Smooth muscle cell (in vitro differentiated cells): ENCODE measurements around the gene SDK1. TPM values are rescaled to one million over a fixed set of nuclear protein-coding genes. Genes with fewer than 3 reads are reported as not detected.

Experiments used
- DNase-seq: peaks from one replicate; lab custom pipeline; 2025; ENCODE audit not compliant: unreplicated experiment; lab: John Stamatoyannopoulos, UW
- H2AFZ ChIP-seq: fragments of 200-600 bp; sonication (generic); 2 replicates; pipeline ENCODE4 v1.6.0; 2016; ENCODE audit warnings: antibody characterized with exemption, low read depth, mild to moderate bottlenecking
- H3F3A ChIP-seq: fragments of 200-600 bp; sonication (generic); 2 replicates; pipeline ENCODE4 v1.6.0; 2017; ENCODE audit warnings: antibody characterized with exemption, low read depth
- H3K27ac ChIP-seq: fragments of 200-600 bp; sonication (generic); 2 replicates; pipeline ENCODE4 v1.5.1; 2016; ENCODE audit warnings: low read depth, mild to moderate bottlenecking
- H3K27me3 ChIP-seq: fragments of 200-600 bp; sonication (generic); 2 replicates; pipeline ENCODE4 v1.6.1; 2016; ENCODE audit warnings: low read depth, mild to moderate bottlenecking
- H3K36me3 ChIP-seq: fragments of 200-600 bp; sonication (generic); 2 replicates; pipeline ENCODE4 v1.5.1; 2016; ENCODE audit warnings: low read depth
- H3K4me1 ChIP-seq: fragments of 200-600 bp; sonication (generic); 2 replicates; pipeline ENCODE4 v1.5.1; 2016; ENCODE audit warnings: low read depth
- H3K4me2 ChIP-seq: fragments of 200-600 bp; sonication (generic); 2 replicates; pipeline ENCODE4 v1.6.0; 2016; ENCODE audit warnings: mild to moderate bottlenecking
- H3K4me3 ChIP-seq: fragments of 200-600 bp; sonication (generic); 2 replicates; pipeline ENCODE4 v1.5.1; 2016; ENCODE audit warnings: mild to moderate bottlenecking
- H3K79me2 ChIP-seq: fragments of 200-600 bp; sonication (generic); 2 replicates; pipeline ENCODE4 v1.6.0; 2016; ENCODE audit warnings: low read depth, mild to moderate bottlenecking
- H3K9ac ChIP-seq: fragments of 200-600 bp; sonication (generic); 2 replicates; pipeline ENCODE4 v1.6.0; 2016; ENCODE audit warnings: low read depth
- H3K9me3 ChIP-seq: fragments of 200-600 bp; sonication (generic); replicated peaks from 2 replicates; pipeline ENCODE4 v1.5.1; 2016; ENCODE audit warnings: low read depth
- H4K20me1 ChIP-seq: fragments of 200-600 bp; sonication (generic); 2 replicates; pipeline ENCODE4 v1.6.0; 2016; ENCODE audit warnings: low read depth
- WGBS: methylation state at CpG from one replicate; pipeline ENCODE4 v1.1.7; 2016; ENCODE audit warnings: low lambda C conversion rate; 5-methylcytosine and 5-hydroxymethylcytosine counted together
- polyA plus RNA-seq: library from polyadenylated mRNA; unstranded; fragments of >200 nt; fragmentation: Nextera tagmentation; extraction: Ambion mirVana; gene quantifications from 2 replicates; pipeline ENCODE4 v1.2.1, GENCODE V29; 2016
- total RNA-seq: library from RNA; depleted of rRNA; stranded (reverse); fragments of >200 nt; gene quantifications from 2 replicates; pipeline ENCODE4 v1.2.3, GENCODE V29; 2014
- TF ChIP-seq, protein P1 (sequence below): fragments of 200-600 bp; sonication (generic); IDR thresholded peaks from 2 replicates; pipeline ENCODE4 v1.5.1; 2017; ENCODE audit warnings: borderline replicate concordance, mild to moderate bottlenecking, antibody characterized with exemption; ENCODE audit not compliant: insufficient read depth, poor library complexity, severe bottlenecking

Gene SDK1
- total and polyA plus RNA-seq, 2 experiments from 2014 or later, result 1.1 to 2.5 TPM

DNA sequence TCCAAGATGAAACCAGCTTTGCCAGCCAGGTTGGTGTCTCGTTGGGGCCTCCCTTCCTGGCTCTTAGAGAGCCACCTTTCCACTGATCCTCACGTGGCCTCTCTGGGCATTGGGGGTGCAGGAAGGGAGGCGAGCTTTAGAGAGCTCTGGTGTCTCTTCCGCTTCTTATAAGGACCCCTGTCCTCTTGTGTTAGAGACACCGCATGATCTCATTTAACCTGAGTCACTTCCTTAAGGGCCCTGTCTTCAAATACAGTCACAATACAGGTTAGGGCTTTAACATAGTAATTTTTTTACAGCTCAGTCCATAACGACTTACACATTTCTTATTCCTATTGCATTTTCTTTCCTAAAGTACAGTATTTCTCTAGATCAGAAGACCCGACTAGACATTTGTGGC lies 535.8 kb downstream of the SDK1 start:
- Histone ChIP-seq H3K36me3 (no peaks in the 10 kb centered on the region), H3K27ac (no peak overlapping the region), H3F3A (no peaks in the 10 kb centered on the region), H2AFZ (no peak overlapping the region), H3K4me2 (no peak overlapping the region), H3K27me3 (no peaks in the 10 kb centered on the region), H4K20me1 (no peaks in the 10 kb centered on the region), H3K79me2 (no peaks in the 10 kb centered on the region), H3K9ac (no peak overlapping the region), H3K4me3 (no peak overlapping the region), H3K4me1 (no peaks in the 10 kb centered on the region), H3K9me3 (no peaks in the 10 kb centered on the region)
- TF ChIP-seq, protein P1, sequence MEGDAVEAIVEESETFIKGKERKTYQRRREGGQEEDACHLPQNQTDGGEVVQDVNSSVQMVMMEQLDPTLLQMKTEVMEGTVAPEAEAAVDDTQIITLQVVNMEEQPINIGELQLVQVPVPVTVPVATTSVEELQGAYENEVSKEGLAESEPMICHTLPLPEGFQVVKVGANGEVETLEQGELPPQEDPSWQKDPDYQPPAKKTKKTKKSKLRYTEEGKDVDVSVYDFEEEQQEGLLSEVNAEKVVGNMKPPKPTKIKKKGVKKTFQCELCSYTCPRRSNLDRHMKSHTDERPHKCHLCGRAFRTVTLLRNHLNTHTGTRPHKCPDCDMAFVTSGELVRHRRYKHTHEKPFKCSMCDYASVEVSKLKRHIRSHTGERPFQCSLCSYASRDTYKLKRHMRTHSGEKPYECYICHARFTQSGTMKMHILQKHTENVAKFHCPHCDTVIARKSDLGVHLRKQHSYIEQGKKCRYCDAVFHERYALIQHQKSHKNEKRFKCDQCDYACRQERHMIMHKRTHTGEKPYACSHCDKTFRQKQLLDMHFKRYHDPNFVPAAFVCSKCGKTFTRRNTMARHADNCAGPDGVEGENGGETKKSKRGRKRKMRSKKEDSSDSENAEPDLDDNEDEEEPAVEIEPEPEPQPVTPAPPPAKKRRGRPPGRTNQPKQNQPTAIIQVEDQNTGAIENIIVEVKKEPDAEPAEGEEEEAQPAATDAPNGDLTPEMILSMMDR, result no peak
- no peak for DNase-seq
- WGBS, result 88% methylated on average over 7 of the region's 7 CpGs

DNA sequence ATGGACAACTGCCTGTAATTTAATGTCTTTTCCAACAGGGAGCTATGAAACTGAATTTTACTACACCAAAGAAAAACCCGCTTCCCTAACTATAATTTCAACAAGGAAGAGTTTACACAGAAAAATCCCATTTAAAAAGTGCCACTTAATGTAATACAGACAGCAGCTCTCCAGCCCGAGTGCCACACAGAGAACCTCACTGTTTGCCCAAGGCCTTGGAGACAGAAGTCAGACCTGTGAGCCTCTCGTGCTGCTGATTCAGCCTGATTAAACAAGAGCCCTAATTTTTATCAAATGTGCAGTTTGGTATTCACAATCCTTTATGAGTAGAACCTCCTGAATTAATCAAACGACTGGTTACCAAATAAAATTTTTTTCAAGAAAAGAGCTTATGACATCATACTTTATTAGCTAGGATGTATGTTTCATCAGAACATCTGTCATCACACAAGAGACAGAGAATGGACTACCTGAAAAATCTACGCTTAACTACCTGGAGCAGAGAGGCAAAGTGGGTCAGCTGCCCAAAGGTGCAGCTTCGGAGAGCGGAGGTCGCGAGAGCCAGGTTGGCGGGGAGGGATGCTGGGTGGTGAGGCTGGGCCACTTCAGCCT lies 543.6 kb downstream of the SDK1 start:
- H3K79me2 ChIP-seq, result no peaks in the 10 kb centered on the region
- H3K9ac ChIP-seq, result no peak overlapping the region
- no peak overlapping the region for H3K27ac ChIP-seq
- no peak for DNase-seq
- no peaks in the 10 kb centered on the region for H3K9me3 ChIP-seq
- 93% methylated on average over 10 of the region's 10 CpGs for WGBS
- H3K4me3 ChIP-seq, result no peak overlapping the region
- no peak overlapping the region for H2AFZ ChIP-seq
- H3K27me3 ChIP-seq, result no peaks in the 10 kb centered on the region
- no peaks in the 10 kb centered on the region for H4K20me1 ChIP-seq
- H3F3A ChIP-seq, result no peaks in the 10 kb centered on the region
- H3K4me2 ChIP-seq, result no peak overlapping the region
- TF ChIP-seq, protein P1, result no peak
- H3K4me1 ChIP-seq, result no peaks in the 10 kb centered on the region
- H3K36me3 ChIP-seq, result no peaks in the 10 kb centered on the region

DNA sequence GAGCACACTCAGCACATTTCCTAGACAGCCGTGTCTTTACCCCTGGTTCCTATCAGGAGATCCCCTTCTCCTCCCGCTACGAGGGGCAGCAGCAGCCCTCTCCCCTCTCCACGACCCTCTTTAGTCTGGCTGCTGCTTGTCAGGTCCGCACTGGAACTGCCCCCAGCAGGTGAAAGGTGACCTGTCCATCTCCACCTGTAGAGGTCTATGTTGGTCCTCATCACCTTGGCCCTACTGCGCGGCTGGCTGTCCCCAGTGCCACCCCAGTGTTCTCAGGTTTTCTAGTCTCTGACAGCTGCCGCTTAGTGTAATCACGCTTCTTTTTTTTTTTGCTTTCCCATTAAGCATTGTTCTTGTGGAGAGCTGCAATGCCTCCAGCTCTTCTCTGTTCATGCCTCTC lies 545.7 kb downstream of the SDK1 start:
- DNase-seq, result no peak
- Histone ChIP-seq H3K4me1 (no peaks in the 10 kb centered on the region), H3K4me2 (no peak overlapping the region), H3K79me2 (no peaks in the 10 kb centered on the region), H3K4me3 (no peak overlapping the region), H3K27ac (no peak overlapping the region), H4K20me1 (no peaks in the 10 kb centered on the region), H3K27me3 (no peaks in the 10 kb centered on the region), H2AFZ (no peak overlapping the region), H3K9me3 (no peaks in the 10 kb centered on the region), H3K9ac (no peak overlapping the region), H3F3A (no peaks in the 10 kb centered on the region), H3K36me3 (no peaks in the 10 kb centered on the region)
- TF ChIP-seq, protein P1, result no peak
- WGBS, result 74% methylated on average over 9 of the region's 9 CpGs

DNA sequence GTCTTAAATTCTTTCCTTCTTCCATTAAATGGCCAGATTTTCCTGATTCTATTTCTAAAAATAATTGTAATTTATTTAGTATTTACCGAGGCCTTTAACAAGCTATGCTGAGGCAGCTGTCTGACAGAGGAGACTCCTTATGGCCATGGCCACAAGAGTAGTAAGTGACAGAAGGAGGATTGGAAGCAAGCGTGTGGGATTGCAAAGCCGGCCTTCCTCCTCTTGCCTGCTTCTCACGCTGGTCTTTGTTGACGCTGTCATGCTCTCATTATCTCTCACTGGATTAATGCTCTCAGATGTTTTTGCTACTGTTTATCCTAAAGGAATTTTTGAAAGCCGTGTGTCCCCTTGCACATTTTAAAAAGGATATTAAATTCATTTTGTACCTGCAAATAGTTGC lies 546.3 kb downstream of the SDK1 start:
- H3K27me3 ChIP-seq, result no peaks in the 10 kb centered on the region

More for the DNA sequence above, 546.3 kb downstream of the SDK1 start:
- Histone ChIP-seq H3K9ac (no peak overlapping the region), H3K4me3 (no peak overlapping the region), H3K4me1 (no peaks in the 10 kb centered on the region), H4K20me1 (no peaks in the 10 kb centered on the region), H3K79me2 (no peaks in the 10 kb centered on the region), H3K27ac (no peak overlapping the region), H3K9me3 (no peaks in the 10 kb centered on the region), H3K36me3 (no peaks in the 10 kb centered on the region), H3K4me2 (peak overlapping the region; percentile 64), H2AFZ (no peak overlapping the region), H3F3A (no peaks in the 10 kb centered on the region)
- TF ChIP-seq, protein P1, result no peak
- 24% methylated on average over 6 of the region's 6 CpGs for WGBS
- no peak for DNase-seq
